ENCODE measurements around the gene LAMA2. TPM values are rescaled to one million over a fixed set of nuclear protein-coding genes. Genes with fewer than 3 reads are reported as not detected.

LAMA2 gene
- total RNA-seq, 1 experiment from 2014 or later: 4.2 TPM

GRCh38 chr6:129491436-129491835 is 608.5 kb downstream of the LAMA2 start:
- H2AK5ac ChIP-seq (ENCODE audit: insufficient read length, low read length): no peak overlapping the region
- no peak overlapping the region for H3K18ac ChIP-seq (ENCODE audit: insufficient read length, low read depth, low read length)
- no peaks in the 10 kb centered on the region for H4K20me1 ChIP-seq (ENCODE audit: control insufficient read depth, insufficient read depth, insufficient read length)
- H3K27ac ChIP-seq (ENCODE audit: insufficient read length, low read depth, low read length): no peak overlapping the region
- peaks cover 12 to 16% of the 10 kb centered on the region in 2 experiments for H3K4me1 Mint-ChIP-seq
- H3K4me2 ChIP-seq (ENCODE audit: insufficient read depth, insufficient read length, low read length): no peak overlapping the region
- no peaks in the 10 kb centered on the region for H3K27me3 Mint-ChIP-seq (ENCODE audit: low read depth)
- H2BK20ac ChIP-seq (ENCODE audit: low read depth, low read length, poor library complexity, severe bottlenecking): no peak overlapping the region
- H3K56ac ChIP-seq (ENCODE audit: insufficient read length, low read depth, low read length): no peak overlapping the region
- H3K23ac ChIP-seq (ENCODE audit: insufficient read length, low read depth, low read length): no peak overlapping the region
- no peaks in the 10 kb centered on the region; the same call in 1 of the 2 replicates for H3K4me1 ChIP-seq (ENCODE audit: insufficient read depth, low read length)
- H3K9me3 ChIP-seq (ENCODE audit: control insufficient read depth, low read depth, low read length): no peaks in the 10 kb centered on the region
- no peak overlapping the region for H2BK15ac ChIP-seq (ENCODE audit: low read depth, low read length)
- H2AFZ ChIP-seq (ENCODE audit: low read length): no peak overlapping the region
- H4K91ac ChIP-seq (ENCODE audit: insufficient read length, low read depth, low read length): no peak overlapping the region
- no peaks in the 10 kb centered on the region for H3K23me2 ChIP-seq (ENCODE audit: insufficient read length, low read depth, low read length, poor library complexity, severe bottlenecking)
- no peaks in the 10 kb centered on the region for H3K79me1 ChIP-seq (ENCODE audit: insufficient read depth, low read depth, low read length, poor library complexity, severe bottlenecking)
- no peak overlapping the region for H4K8ac ChIP-seq (replicated peaks; ENCODE audit: insufficient read length, low read depth, low read length)
- H2BK12ac ChIP-seq (ENCODE audit: insufficient read length, low read depth, low read length): no peak overlapping the region
- no peak overlapping the region for H2BK5ac ChIP-seq (ENCODE audit: insufficient read length, low read length)
- no peak overlapping the region for H3K9ac ChIP-seq (ENCODE audit: extremely low read depth, insufficient read length, low read length)
- H2BK120ac ChIP-seq (ENCODE audit: low read depth, low read length, poor library complexity, severe bottlenecking): no peak overlapping the region
- no CpG with 5 or more reads among the region's 6 CpGs for WGBS (ENCODE audit: extremely low coverage, insufficient read length, low lambda C conversion rate)
- no peak overlapping the region for H3K14ac ChIP-seq (ENCODE audit: insufficient read depth, low read length)
- H3K4me3 Mint-ChIP-seq: no peak overlapping the region
- no peaks in the 10 kb centered on the region for H3K36me3 Mint-ChIP-seq (ENCODE audit: insufficient read depth in 1 of 3, low read depth in 3 of 3)
- no peak for DNase-seq
- H3K79me2 ChIP-seq (ENCODE audit: insufficient read depth, low read length): no peaks in the 10 kb centered on the region
- H3K4ac ChIP-seq (ENCODE audit: low read depth, low read length): no peak overlapping the region
- H3K27ac Mint-ChIP-seq: peak overlapping the region in 1 of 3 experiments; percentile 29; a peak in 1 of 7 replicates
- no peaks in the 10 kb centered on the region for H3K9me3 Mint-ChIP-seq
- no peak overlapping the region for H4K5ac ChIP-seq (ENCODE audit: insufficient read length, low read depth, low read length)
- H3T11ph ChIP-seq (ENCODE audit: low read length): no peak overlapping the region
- H3K27me3 ChIP-seq (ENCODE audit: insufficient read depth, low read length): no peaks in the 10 kb centered on the region
- no peak for TF ChIP-seq CTCF (conservative IDR thresholded peaks at IDR 0.05)
